Prostate gland (tissue), 2 donors: Measurements from ENCODE around the gene CHTF8. TPM values are rescaled to one million over a fixed set of nuclear protein-coding genes. Genes with fewer than 3 reads are reported as not detected.

ENCODE experiments used
- DNase-seq: peaks from one replicate; pipeline ENCODE4 v3.0.0-alpha.2; 2019; ENCODE audit warnings: low spot score
- H3K27ac ChIP-seq, 2 donors: fragments of 200-600 bp; sonication (generic); 2 replicates each; pipeline ENCODE4 v1.5.1; 2017 to 2019
- H3K27me3 ChIP-seq: fragments of 200-600 bp; sonication (generic); replicated peaks from 2 replicates; pipeline ENCODE4 v1.5.1; 2019; ENCODE audit not compliant: insufficient read depth
- H3K36me3 ChIP-seq, 2 donors: fragments of 200-600 bp; sonication (generic); 1 replicate in 1 of 2; 2 replicates in 1 of 2; pipeline versions ENCODE4 v1.5.1 to v1.8.1; 2017 to 2019
- H3K4me1 ChIP-seq: fragments of 200-600 bp; sonication (generic); replicated peaks from 2 replicates; pipeline ENCODE4 v1.5.1; 2019
- H3K4me3 ChIP-seq, 2 donors: fragments of 200-600 bp; sonication (generic); 2 replicates each; pipeline ENCODE4 v1.5.1; 2017 to 2019
- H3K9me3 ChIP-seq: fragments of 200-600 bp; sonication (generic); 2 replicates; pipeline ENCODE4 v1.5.1; 2017
- CTCF ChIP-seq, 4 experiments: fragments of 200-600 bp in 2 of 4; fragments of 450-650 bp in 2 of 4; sonication (generic) in 2 of 4; IDR thresholded peaks; 1 replicate in 3 of 4; 2 replicates in 1 of 4; pipeline ENCODE4 v1.5.1; 2016 to 2019; ENCODE audit warnings: antibody characterized with exemption in 4 of 4, mild to moderate bottlenecking in 2 of 4, moderate library complexity in 2 of 4
- POLR2A ChIP-seq: fragments of 450-650 bp; IDR thresholded peaks from one replicate; pipeline ENCODE4 v1.6.1; 2016; ENCODE audit warnings: antibody characterized with exemption, mild to moderate bottlenecking
- POLR2AphosphoS5 ChIP-seq: sonication (generic); formaldehyde crosslinking; IDR thresholded peaks from one replicate; pipeline ENCODE4 v1.6.1; 2017; ENCODE audit warnings: antibody characterized with exemption
- WGBS: methylation state at CpG from one replicate; pipeline ENCODE4 v1.1.5; 2018; 5-methylcytosine and 5-hydroxymethylcytosine counted together
- intact Hi-C: fragments of 100-400 bp; cut with DNase I; formaldehyde crosslinking; loops from one replicate; pipeline ENCODE4 v1.14.2; 2022
- total RNA-seq, 2 donors: library from RNA; depleted of rRNA; stranded (reverse); fragments of >200 nt; gene quantifications; one replicate each; pipeline ENCODE4 v1.1.0, GENCODE V29; 2016

Gene CHTF8
- total RNA-seq, 2 donors from 2014 or later: 124 to 171 TPM

GRCh38 chr16:69078073-69078472 lies 54.3 kb downstream of the CHTF8 start:
- 81% methylated on average over 7 of the region's 7 CpGs for WGBS
- intact Hi-C loops: no loop called here
- H3K4me3 ChIP-seq: no peak overlapping the region
- TF ChIP-seq CTCF (IDR thresholded peaks at IDR 0.05) (no peak), POLR2AphosphoS5 (no peak), POLR2A (no peak)
- no peak overlapping the region for H3K27ac ChIP-seq
- no peaks in the 10 kb centered on the region for H3K4me1 ChIP-seq
- H3K36me3 ChIP-seq: no peaks in the 10 kb centered on the region
- no peak for DNase-seq
- no peaks in the 10 kb centered on the region for H3K9me3 ChIP-seq
- no peaks in the 10 kb centered on the region for H3K27me3 ChIP-seq

GRCh38 chr16:69077251-69077650 lies 55.1 kb downstream of the CHTF8 start:
- H3K36me3 ChIP-seq: no peaks in the 10 kb centered on the region
- no peak overlapping the region for H3K4me3 ChIP-seq
- no peaks in the 10 kb centered on the region for H3K4me1 ChIP-seq
- no peaks in the 10 kb centered on the region for H3K9me3 ChIP-seq
- H3K27me3 ChIP-seq: no peaks in the 10 kb centered on the region
- TF ChIP-seq CTCF (IDR thresholded peaks at IDR 0.05) (no peak), POLR2AphosphoS5 (no peak), POLR2A (no peak)
- intact Hi-C loops: no loop called here
- WGBS: 66% methylated on average over 4 of the region's 4 CpGs
- no peak overlapping the region for H3K27ac ChIP-seq
- no peak for DNase-seq

GRCh38 chr16:69073181-69073702 lies 59.1 kb downstream of the CHTF8 start:
- Histone ChIP-seq H3K36me3 (no peaks in the 10 kb centered on the region), H3K9me3 (no peaks in the 10 kb centered on the region), H3K4me3 (no peak overlapping the region), H3K4me1 (no peaks in the 10 kb centered on the region), H3K27me3 (no peaks in the 10 kb centered on the region), H3K27ac (no peak overlapping the region)
- 76% methylated on average over 10 of the region's 10 CpGs for WGBS
- TF ChIP-seq POLR2A (no peak), POLR2AphosphoS5 (no peak)
- no peak for DNase-seq
- intact Hi-C loops: no loop called here

DNA sequence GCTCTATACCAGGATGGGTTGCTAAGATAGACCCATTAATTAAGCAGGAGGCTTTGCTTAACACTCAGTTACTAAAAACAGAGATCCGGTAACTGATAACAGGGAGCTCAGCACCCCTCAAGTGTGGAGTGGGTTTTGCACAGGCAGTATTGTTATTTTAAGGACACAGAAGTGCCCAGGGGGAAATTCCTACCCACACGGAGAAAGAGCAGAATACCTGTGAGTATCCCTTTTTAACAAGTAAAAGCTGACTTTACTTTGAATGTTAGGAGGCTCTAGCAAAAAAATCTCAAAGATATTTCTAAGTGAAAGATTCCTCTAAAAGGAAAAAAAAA lies 59.8 kb downstream of the CHTF8 start:
- intact Hi-C loops: no loop called here
- TF ChIP-seq POLR2A (no peak), CTCF (IDR thresholded peaks at IDR 0.05) (no peak), POLR2AphosphoS5 (no peak)
- Histone ChIP-seq H3K27ac (no peak overlapping the region), H3K4me3 (no peak overlapping the region), H3K9me3 (no peaks in the 10 kb centered on the region), H3K4me1 (no peaks in the 10 kb centered on the region), H3K36me3 (no peaks in the 10 kb centered on the region), H3K27me3 (no peaks in the 10 kb centered on the region)
- DNase-seq: no peak
- WGBS: 65% methylated on average over 2 of the region's 2 CpGs

GRCh38 chr16:69071036-69071435 lies 61.4 kb downstream of the CHTF8 start:
- 65% methylated on average over 3 of the region's 3 CpGs for WGBS
- Histone ChIP-seq H3K4me1 (no peaks in the 10 kb centered on the region), H3K4me3 (no peak overlapping the region), H3K9me3 (no peaks in the 10 kb centered on the region), H3K27ac (no peak overlapping the region), H3K27me3 (no peaks in the 10 kb centered on the region), H3K36me3 (no peaks in the 10 kb centered on the region)
- intact Hi-C loops: no loop called here
- no peak for DNase-seq
- no peak for TF ChIP-seq CTCF (IDR thresholded peaks at IDR 0.05)
- TF ChIP-seq POLR2A: no peak
- no peak for TF ChIP-seq POLR2AphosphoS5
